RPMI7951 (cell line): ENCODE measurements around the gene PRPH2. TPM values are rescaled to one million over a fixed set of nuclear protein-coding genes. Genes with fewer than 3 reads are reported as not detected.
"Not testable (repeated sequence)": the region's sequence is repeated elsewhere in the genome, so short reads cannot be mapped to it uniquely, and the experiment has no call there.

ENCODE experiments used
- DNase-seq: peaks from one replicate; pipeline ENCODE4 v3.0.0-alpha.2; 2012; ENCODE audit warnings: low read depth
- total RNA-seq: library from RNA; depleted of rRNA; stranded (reverse); fragments of >200 nt; shearing (Covaris generic); gene quantifications from 2 replicates; pipeline ENCODE4 v1.2.3, GENCODE V29; 2014

Gene PRPH2
- total RNA-seq, 1 experiment from 2014 or later: 2.5 TPM

DNA sequence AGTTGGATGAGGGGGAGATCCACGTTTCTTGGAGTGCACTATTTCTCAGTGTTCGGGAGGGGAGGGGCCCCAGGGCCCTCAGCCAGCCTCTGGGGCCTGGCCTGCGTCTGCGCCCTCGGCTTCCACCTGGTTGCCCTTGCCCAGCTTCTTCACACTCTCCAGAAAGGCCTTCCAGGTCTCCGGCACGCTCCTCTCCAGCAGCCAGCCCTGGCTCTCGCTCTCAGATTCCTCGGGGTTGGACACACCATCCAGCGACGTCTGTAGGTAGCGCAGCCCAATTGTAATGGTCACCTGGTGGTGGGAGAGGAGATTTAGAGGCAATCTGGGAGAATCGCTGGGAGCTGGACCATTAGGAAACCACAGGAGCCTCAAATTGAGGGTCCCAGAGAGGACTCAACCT, 24.2 kb downstream of the PRPH2 start:
- no peak for DNase-seq

DNA sequence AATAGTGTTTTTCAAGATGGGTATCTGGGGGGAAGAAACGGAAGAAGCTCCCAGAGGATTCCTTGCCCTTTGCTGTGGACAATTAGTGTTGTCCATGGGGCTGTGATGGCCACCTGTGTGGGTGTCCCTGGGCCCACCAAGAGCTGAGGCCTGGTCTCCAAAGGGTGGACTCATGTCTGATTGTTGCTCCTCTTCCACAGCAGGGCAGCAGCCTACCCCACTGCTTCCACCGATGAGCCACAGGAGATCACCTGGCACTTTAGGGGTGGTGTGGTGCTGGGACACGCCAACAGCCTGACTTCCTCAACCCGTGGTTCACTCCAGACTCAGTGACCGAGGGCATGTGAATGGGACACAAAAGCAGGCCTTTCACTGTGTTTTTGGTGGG, 25.1 kb downstream of the PRPH2 start:
- no peak for DNase-seq

DNA sequence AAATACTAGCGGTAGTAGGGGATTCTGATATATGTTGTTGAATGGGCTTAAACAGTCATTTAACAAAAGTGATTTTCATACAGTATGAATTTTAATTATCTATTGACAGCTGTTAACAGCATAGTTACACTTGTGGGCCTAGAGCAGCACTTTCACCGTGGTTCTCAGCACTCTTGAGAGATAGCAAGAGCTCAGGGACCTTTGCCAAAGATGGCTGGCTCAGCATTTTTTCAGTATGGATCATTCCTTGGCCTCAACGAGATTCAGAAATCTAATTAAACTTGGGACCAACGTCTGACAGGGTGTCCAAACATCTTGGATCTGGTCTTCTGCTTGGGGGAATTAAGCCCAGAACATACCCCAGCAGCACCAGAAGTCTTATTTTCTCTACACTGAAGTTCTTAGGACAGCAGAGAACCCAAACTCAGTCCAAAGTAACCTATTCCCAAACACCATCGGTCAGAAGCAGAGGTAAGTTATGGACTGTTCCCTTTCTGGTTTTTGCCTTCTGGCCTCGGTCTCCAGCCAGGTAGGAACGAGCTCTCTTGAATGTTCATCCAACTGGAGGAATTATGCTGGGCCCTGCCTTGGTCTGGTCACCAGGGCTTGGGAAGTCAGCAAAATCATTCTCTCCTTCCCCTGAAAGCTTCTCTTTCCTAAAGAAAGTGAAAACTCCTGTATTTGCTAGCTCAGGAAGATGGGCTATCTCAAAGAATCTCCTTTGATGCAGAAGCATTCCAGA, 25.7 kb downstream of the PRPH2 start:
- no peak for DNase-seq

DNA sequence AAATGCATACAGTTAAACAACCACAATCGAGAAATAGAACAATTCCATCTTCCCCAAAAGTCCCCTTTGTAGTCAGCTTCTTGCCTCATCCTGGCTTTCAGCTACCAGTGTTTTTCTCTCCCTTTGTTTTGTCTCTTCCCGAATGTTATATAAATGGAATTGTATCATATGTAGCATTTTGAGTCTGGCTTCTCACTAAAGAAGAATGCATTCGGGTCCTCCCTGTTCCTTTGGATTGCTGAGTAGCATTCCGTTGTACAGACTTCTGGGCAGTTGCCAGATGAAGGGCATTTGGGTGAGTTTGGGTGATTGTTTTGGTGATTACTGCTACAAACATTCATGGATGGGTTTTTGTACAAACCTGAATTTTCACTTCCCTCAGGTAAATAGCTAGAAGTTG, 27.8 kb downstream of the PRPH2 start:
- no peak for DNase-seq

DNA sequence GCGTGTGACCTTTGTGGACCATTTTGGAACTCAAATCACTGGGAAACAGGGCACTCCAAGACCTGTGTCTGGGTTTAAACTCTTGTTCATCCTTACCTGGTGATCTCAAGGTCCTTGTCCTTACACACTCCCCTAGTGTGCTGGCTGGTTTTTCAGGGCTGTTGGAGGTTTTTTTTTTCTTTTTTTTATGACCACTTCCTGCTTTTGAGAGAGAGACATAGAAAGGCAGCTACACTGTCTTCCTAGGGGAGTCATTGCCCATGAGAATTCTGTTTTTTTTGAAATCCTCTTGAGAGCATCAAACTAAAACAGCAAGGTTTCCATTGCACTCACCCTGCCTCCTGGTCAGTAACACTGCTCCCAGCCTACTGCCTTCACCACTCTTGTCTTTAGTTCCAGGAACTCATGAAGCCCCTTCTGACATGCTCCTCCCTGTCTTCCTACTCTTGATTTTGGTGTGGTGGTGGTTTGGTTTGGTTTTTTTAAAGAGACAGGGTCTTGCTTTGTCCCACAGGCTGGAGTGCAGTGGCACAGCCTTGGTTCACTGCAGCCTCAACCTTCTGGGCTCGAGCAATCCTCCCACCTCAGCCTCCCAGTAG, 28.6 kb downstream of the PRPH2 start:
- no peak for DNase-seq

DNA sequence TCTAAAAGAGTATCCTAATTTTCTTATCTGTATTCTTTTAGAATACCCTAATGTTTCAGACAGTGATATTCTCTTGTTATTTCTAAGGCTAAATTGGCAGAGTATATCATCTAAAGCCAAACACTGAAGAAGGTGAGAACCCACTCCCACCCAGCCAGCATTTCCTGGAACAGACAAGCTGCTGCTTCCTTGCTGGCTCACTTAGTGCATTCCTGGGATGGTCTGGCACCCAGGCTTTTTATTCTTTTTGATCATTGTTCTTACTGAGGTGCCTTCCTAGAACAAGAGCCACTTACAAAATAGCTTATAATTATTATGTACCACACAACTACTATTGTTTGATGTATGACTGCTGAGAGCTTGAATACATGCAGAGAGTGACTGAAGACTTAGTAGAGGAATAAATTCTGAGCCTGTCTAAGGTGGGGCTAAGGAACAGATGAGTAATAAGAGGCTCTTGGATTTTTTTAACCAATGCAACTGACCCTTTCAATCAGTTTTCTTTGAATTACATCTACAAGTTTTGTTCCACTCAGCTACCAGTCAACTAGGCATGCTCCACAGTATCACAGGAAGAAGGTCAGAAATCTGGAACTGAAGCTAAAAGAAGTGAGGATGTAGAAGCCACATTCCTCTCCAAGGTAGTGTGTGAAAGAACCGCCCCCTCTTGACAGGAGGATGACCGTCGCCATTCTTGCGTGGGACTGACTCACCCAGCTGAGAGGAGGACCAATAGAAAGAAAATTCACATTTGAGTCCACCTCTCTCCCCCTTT, 30.1 kb downstream of the PRPH2 start:
- DNase-seq: peak; percentile 14

DNA sequence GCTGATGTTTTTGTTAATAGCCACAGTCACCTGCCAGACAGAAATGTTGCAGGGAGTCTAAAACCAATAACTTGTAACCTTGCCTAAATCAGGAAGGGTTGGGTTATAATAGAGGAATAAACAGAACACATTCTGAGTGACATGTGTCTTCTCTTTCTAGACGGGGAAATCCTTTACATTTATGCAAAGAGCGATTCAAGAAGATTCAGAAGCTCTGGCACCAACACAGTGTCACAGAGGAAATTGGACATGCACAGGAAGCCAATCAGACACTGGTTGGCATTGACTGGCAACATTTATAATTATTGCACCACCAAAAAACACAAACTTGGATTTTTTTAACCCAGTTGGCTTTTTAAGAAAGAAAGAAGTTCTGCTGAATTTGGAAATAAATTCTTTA, 31.5 kb downstream of the PRPH2 start:
- no peak for DNase-seq

DNA sequence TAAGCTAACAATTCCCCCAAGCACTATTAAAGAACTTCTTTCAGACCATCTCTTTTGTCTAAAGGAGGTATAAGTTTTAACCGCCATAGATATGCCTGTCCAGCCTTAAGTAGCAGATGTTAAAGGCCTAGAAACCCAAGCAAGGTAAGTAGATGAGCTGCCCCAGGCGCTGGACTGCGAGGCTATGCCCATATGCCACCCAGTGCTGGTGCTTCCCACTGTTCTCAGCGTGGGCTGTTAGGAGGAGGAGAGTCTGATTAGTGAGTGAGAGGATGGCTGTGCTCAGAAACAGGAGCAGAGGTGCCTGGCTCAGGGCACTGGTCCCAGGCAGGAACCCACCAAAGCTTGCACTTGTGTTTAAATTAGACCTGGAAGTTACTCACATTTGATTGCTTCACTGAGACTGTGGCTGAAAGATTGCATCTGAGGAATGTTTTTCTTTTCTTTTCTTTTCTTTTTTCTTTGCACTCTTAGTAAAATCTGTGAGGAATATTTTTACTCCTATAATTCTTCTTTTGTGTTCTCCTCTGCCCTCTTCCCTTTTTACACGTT, 32.2 kb downstream of the PRPH2 start:
- no peak for DNase-seq

DNA sequence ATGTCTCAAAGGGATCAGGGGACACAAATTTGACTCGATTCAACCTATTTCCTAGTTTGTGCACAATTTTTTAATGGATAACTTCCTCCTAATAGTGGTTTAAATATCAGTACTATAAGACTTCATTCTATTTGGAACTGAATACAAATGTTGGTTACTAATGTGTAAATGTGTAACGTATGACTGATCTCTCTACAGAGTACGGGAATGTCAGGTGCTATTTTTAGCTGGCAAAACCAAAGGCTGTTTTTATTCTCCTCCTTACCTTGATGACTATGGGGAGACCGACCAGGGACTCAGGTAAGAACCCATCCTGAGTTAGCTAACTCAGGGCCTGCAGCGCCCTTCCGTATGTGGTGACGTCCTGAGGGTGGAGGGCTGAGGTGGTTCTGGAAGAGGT, 33.0 kb downstream of the PRPH2 start:
- no peak for DNase-seq

DNA sequence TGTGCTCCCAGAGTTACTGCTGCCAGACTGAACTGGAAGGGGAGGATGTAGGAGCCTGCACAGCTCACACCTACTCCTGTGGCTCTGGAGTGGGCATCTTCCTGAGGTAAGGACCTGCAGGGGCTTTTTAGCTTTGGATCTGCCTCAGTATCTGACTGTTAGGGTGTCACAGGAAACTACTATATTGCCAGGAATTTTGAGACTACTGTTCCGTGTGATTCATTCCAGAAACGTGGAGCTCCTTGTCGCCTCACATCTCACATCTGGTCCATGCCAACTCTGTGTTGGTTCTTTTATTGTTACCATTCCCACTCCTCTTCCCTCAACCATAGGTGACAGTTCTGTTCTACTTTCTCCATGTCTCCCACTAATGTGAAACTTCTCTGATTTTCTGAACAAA, 34.1 kb downstream of the PRPH2 start:
- no peak for DNase-seq

DNA sequence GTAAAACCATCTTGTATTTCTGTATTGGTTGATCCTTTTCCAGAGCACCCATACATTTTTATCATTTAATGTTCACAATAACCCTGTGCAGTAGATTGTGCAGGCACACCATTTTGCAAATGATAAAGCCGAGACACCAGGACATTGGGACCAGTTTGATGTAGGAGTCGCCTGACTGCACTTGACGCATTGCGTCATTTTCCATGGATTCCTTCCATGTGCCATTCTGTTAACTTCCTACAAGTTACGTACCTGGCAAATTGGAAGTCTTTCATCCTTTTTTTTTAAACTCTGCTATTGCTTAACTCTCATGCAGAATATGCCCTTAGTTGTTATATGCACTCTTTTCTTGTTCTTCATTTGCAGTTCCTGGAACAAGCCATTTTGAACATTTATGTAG, 43.0 kb downstream of the PRPH2 start:
- no peak for DNase-seq

DNA sequence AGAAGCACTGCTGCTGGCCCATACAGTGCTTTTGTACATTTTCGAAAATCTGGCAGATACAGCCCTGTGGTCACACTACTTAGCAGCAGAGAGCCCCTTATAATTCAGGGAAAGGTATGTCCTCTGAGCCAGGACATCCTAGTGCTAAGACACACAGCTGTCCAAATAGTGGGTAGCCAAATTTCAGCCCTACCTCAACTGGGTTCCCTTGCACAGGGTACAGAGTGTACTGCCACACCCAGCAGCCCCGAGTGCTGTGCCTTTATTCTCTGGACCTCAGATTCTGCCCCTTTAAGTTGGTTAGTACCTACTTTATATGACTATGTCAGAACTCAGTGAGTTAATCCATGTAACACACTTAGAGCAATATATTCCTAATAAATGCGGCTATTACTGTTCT, 47.6 kb downstream of the PRPH2 start:
- no peak for DNase-seq

DNA sequence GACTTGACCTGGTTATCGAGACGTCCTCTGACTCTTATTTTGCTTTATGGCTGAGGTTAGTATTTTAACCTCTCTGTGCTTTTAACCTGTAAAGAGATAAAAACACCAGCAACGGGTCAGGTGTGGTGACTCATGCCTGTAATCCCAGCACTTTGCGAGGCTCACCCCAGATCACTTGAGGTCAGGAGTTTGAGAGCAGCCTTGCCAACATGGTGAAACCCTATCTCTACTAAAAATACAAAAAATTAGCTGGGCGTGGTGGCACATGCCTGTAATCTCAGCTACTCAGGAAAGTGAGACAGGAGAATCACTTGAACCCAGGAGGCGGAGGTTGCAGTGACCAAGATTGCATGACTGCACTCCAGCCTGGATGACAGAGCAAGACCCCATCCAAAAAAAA, 48.0 kb downstream of the PRPH2 start:
- DNase-seq: not testable (repeated sequence)

DNA sequence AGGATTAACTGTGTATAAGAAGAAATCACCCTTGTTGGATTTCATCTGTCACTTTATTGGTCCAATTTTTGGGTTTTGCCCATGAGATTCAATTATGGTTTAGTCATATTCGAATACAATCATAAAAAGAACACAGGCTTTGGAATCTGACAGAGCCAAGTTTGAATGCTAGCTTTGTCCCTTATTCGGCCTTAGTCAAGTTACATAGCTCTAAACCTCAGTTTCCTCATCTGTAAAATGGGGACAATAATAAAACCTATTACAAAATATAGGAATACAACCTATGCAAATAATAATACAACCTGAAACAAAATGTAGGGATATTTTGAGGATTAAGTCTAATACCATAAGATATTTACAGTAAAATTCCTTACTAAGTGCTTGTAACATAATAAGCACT, 57.7 kb downstream of the PRPH2 start:
- DNase-seq: no peak

DNA sequence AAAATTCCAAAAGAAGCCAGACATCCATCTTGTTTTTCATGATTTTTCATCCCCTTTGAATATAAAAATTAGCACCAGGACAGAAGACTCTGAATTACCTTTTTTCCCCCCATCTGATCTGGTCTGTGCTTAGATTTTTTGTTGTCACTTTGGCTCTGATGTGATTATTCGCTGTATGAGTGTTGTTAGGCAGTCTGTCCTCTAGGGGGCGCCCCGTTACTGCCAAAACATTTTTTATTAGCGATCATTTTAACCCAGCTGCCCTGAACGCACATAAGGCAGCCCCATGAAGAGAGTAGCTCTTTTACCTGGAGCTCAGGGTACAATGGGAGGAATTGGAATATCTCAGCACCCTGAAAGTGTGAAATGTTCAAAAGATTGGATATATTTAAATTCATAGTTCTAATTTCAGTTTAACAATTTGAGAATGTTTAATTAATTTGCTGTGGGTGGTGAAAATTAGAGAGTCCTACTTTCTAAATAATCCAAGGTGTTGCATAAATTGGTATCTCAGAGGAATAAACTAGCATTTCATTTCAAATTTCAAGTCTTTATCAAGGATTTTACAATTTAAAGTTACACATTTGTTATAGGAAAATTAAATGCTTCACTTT, 60.8 kb downstream of the PRPH2 start:
- peak; percentile 68 for DNase-seq

DNA sequence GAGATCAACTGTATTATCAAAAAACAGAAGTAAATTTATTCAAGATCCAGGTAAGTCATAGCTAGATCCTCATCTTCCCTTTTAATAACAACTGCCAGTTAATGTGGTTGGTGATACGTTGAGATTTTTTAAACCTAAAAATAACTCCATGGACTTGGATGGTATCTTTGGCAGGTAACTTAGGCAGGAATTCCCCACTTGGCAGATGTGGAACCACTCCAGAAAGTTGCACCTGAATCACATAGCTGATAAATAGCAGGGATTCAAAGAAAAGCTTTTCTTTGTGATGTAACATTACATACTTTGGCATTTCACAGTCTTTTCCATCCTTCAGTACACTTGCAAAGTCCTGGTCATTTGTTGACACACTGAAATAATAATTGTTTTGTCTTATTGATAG, 62.6 kb downstream of the PRPH2 start:
- no peak for DNase-seq

DNA sequence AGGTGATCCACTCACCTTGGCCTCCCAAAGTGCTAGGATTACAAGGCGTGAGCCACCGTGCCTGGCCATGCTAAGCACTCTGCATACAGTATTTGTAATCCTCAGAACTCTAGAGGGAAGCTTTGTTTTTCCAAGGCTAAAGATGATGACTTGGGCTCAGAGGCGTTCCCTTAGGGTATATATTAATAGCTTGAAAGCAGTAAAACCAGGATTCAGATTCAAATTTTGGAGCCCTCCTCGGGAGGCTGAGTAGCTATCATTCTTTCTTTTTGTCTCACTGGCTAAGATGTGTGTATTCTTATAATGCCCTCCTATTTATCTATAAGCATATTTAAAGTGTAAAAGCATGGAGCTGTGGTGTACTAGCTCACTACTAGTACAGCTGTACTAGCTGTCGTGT, 68.5 kb downstream of the PRPH2 start:
- no peak for DNase-seq

DNA sequence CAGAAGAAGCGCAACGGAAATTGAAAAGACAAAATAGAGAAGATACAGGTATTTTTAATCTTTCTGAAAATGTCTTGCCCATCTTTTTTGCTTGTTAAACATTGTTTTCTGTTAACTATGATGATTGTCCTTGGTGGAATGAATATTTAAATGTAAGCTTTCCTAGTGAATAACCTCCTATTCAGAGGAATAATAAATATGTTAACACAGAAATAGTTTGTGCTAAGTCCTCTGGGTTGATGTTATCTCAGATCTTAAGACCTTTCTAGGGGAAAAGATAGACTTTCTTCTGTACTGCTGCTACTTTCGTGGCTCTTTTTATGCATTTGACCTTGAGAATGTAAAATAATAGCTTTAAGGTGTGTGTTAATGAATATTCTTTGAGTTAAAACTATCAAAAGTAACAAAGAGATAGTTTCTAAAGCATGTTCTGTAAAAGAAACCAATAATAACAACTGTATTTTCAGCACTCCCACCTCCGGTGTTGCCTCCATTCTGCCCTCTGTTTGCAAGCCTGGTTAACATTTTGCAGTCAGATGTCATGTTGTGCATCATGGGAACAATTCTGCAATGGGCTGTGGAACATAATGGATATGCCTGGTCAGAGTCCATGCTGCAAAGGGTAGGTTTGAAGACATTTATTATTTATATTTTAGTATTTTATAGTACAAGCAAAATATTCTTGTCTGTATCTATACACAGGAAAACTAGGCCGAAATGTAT, 70.2 kb downstream of the PRPH2 start:
- DNase-seq: no peak
